HepG2 (cell line): ENCODE data around the gene ACVRL1. TPM values are rescaled to one million over a fixed set of nuclear protein-coding genes. Genes with fewer than 3 reads are reported as not detected.
"Not testable (repeated sequence)": the region's sequence is repeated elsewhere in the genome, so short reads cannot be mapped to it uniquely, and the experiment has no call there.

Source experiments
- ATAC-seq: fragments of 200-7000 bp; cut with Tn5 transposase; 3 replicates; pipeline ENCODE4 v1.9.1; 2020; ENCODE audit warnings: mild to moderate bottlenecking, moderate library complexity
- BruUV-seq: library from RNA; stranded (reverse); fragments of 400-500 nt; replicated peaks from 2 replicates; lab custom pipeline; 2021; lab: Mats Ljungman, UMichigan
- CTCF ChIA-PET: fragments of 300-600 bp; formaldehyde crosslinking; extraction: SDS; loops from one replicate; lab custom pipeline; 2021; ENCODE audit warnings: low total read pairs, inconsistent platforms, low intra/inter-chr PET ratio; lab: Yijun Ruan, JAX
- POLR2A ChIA-PET: fragments of 350-600 bp; sonication (Branson Sonifier 250); formaldehyde crosslinking; loops from one replicate; lab custom pipeline; 2020; ENCODE audit warnings: antibody characterized with exemption, inconsistent platforms; lab: Yijun Ruan, JAX
- DNase-seq: peaks from one replicate; pipeline ENCODE4 v3.0.0-alpha.2; 2015; ENCODE audit warnings: low spot score
- FAIRE-seq: peaks from 3 replicates; lab custom pipeline; 2011; peaks lifted over from hg19 to GRCh38; lab: Jason Lieb, UNC
- H2AFZ ChIP-seq: one replicate; pipeline ENCODE4 v1.6.1; 2011; ENCODE audit warnings: low read length, inconsistent platforms
- H3K27ac ChIP-seq: fragments of 300-600 bp; 3 replicates; pipeline ENCODE4 v1.8.0; 2011; ENCODE audit warnings: mixed run types, mild to moderate bottlenecking, mixed read lengths, low read length, inconsistent platforms; ENCODE audit not compliant: insufficient read depth; ENCODE audit errors: extremely low read length
- H3K27me3 ChIP-seq, 2 experiments: fragments of 200-600 bp in 1 of 2; 2 replicates in 1 of 2; 3 replicates in 1 of 2; pipeline versions ENCODE4 v1.6.0 to v1.8.0; 2011; ENCODE audit warnings: low read length in 2 of 2, mild to moderate bottlenecking in 2 of 2, moderate library complexity in 2 of 2, inconsistent platforms in 1 of 2; ENCODE audit not compliant: insufficient read depth in 2 of 2, control insufficient read depth in 1 of 2
- H3K36me3 ChIP-seq, 2 experiments: fragments of 200-600 bp in 1 of 2; replicated peaks in 1 of 2; 2 replicates in 1 of 2; 3 replicates in 1 of 2; pipeline versions ENCODE4 v1.5.1 to v1.8.0; 2011; ENCODE audit warnings: low read length in 2 of 2, inconsistent platforms in 1 of 2; ENCODE audit not compliant: insufficient read depth in 2 of 2, control insufficient read depth in 1 of 2
- H3K4me1 ChIP-seq: 2 replicates; pipeline ENCODE4 v1.5.1; 2012; ENCODE audit warnings: low read length, inconsistent platforms; ENCODE audit not compliant: insufficient read depth
- H3K4me2 ChIP-seq: 2 replicates; pipeline ENCODE4 v1.6.0; 2011; ENCODE audit warnings: low read depth, low read length, inconsistent platforms
- H3K4me3 ChIP-seq, 3 experiments: fragments of 200-600 bp in 1 of 3; sonication (generic), shearing (Covaris generic) in 1 of 3; replicated peaks in 1 of 3; 2 replicates each; pipeline ENCODE4 v1.5.1; 2011 to 2016; ENCODE audit warnings: low read length in 3 of 3, inconsistent platforms in 2 of 3, low read depth in 2 of 3, mild to moderate bottlenecking in 2 of 3, control low read depth in 1 of 3, mixed read lengths in 1 of 3; ENCODE audit not compliant: insufficient read depth in 1 of 3
- H3K79me2 ChIP-seq: one replicate; pipeline ENCODE4 v1.6.1; 2011; ENCODE audit warnings: low read length, inconsistent platforms; ENCODE audit not compliant: insufficient read depth
- H3K9ac ChIP-seq: 2 replicates; pipeline ENCODE4 v1.6.0; 2011; ENCODE audit warnings: mild to moderate bottlenecking, low read depth, low read length, inconsistent platforms; ENCODE audit not compliant: insufficient read depth
- H3K9me3 ChIP-seq: 2 replicates; pipeline ENCODE4 v1.5.1; 2012; ENCODE audit warnings: mild to moderate bottlenecking, low read length
- H4K20me1 ChIP-seq: 2 replicates; pipeline ENCODE4 v1.6.0; 2011; ENCODE audit warnings: inconsistent platforms, mild to moderate bottlenecking, low read length, moderate library complexity; ENCODE audit not compliant: insufficient read depth
- RAD51 ChIP-seq: fragments of 450-650 bp; IDR thresholded peaks from 2 replicates; pipeline ENCODE4 v1.6.1; 2016; ENCODE audit warnings: borderline replicate concordance
- WGBS: methylation state at CpG from one replicate; pipeline ENCODE4 v1.1.6; 2017; ENCODE audit warnings: low lambda C conversion rate; 5-methylcytosine and 5-hydroxymethylcytosine counted together
- in situ Hi-C: cut with HindIII; loops from 2 replicates; pipeline ENCODE4 v1.10.0; 2017; ENCODE audit warnings: low pct_unique_long_range_greater_than_20kb; ENCODE audit not compliant: extremely low pct_ligation_motif_present
- intact Hi-C: fragments of 100-400 bp; cut with micrococcal nuclease; formaldehyde crosslinking; loops from one replicate; pipeline ENCODE4 v1.10.0; 2022; ENCODE audit not compliant: unreplicated experiment
- polyA plus RNA-seq, 8 experiments: library from polyadenylated mRNA; depleted of rRNA in 3 of 8; stranded (reverse) in 7 of 8; unstranded in 1 of 8; fragments of >200 nt; fragmentation: Illumina TruSeq in 4 of 8; extraction: Trizol in 4 of 8; gene quantifications; 2 replicates each; pipeline versions ENCODE4 v1.2.1 to v1.2.3, GENCODE V29; 2011 to 2016; ENCODE audit warnings: low read depth in 4 of 8, missing spikeins in 1 of 8, mixed read lengths in 1 of 8; ENCODE audit not compliant: insufficient read depth in 1 of 8
- total RNA-seq, 5 experiments: library from RNA; depleted of rRNA; stranded (reverse); fragments of >200 nt; fragmentation: Illumina TruSeq; extraction: Trizol; gene quantifications; 2 replicates each; pipeline ENCODE4 v1.2.3, GENCODE V29; 2016; ENCODE audit warnings: low read depth in 1 of 5
- TF ChIP-seq, protein P1 (sequence below), 2 experiments: sonication (generic) in 1 of 2; formaldehyde crosslinking in 1 of 2; IDR thresholded peaks; 2 replicates each; pipeline versions ENCODE4 v1.5.1 to v1.6.1; 2011 to 2020; ENCODE audit warnings: borderline replicate concordance in 1 of 2, low read depth in 1 of 2, low read length in 1 of 2, mild to moderate bottlenecking in 1 of 2, missing genetic modification reagents in 1 of 2, moderate library complexity in 1 of 2

The ACVRL1 gene
- total and polyA plus RNA-seq, 2 of the 13 experiments (the other 11 are each of a cell fraction or from before 2014, with no cell fraction given), result not detected

DNA sequence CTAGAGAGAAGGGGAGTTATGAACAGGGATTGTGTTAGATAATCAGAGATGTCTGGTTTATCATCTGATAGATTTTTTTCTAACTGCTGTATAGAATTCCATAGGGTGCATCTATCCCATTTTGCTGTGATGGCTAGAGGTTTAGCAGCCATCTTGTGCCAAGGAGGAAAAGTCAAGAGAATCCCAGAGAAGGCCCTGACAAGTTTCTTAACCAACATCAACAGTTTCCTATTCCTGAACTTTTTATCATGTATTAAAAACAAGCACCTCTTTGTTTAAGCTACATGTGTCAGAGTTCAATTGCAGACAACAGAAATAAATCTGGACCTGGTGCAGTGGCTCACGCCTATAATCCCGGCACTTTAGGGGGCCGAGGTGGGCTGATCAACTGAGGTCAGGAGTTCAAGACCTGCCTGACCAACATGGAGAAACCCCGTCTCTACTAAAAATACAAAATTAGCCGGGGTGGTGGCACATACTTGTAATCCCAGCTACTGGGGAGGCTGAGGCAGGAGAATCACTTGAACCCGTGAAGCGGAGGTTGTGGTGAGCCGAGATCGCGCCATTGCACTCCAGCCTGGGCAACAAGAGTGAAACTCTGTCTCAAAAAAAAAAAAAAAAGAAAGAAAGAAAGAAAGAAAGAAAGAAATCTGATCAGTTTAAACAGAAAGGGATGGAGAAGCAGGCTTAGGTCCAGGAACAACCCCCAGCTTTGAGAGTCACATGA, 21.8 kb upstream of the ACVRL1 start:
- ATAC-seq, FAIRE-seq, H3K79me2 ChIP-seq, BruUV-seq, H3K27me3 ChIP-seq, in situ Hi-C loops, H4K20me1 ChIP-seq, H3K27ac ChIP-seq, H3K4me3 ChIP-seq, H2AFZ ChIP-seq, H3K36me3 ChIP-seq, H3K9ac ChIP-seq, intact Hi-C loops, CTCF ChIA-PET, H3K9me3 ChIP-seq, DNase-seq: not testable (repeated sequence)
- peak; percentile 67; the same call in 1 of the 2 replicates for TF ChIP-seq RAD51
- TF ChIP-seq, protein P1, sequence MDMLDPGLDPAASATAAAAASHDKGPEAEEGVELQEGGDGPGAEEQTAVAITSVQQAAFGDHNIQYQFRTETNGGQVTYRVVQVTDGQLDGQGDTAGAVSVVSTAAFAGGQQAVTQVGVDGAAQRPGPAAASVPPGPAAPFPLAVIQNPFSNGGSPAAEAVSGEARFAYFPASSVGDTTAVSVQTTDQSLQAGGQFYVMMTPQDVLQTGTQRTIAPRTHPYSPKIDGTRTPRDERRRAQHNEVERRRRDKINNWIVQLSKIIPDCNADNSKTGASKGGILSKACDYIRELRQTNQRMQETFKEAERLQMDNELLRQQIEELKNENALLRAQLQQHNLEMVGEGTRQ (IDR thresholded peaks at IDR 0.05; ENCODE audit: low read depth, low read length), result peak; percentile 51; the same call in 1 of the 2 replicates
- TF ChIP-seq, protein P1 (CRISPR knock-in tag; IDR thresholded peaks at IDR 0.05; ENCODE audit: borderline replicate concordance), result not testable (repeated sequence)
- H3K4me1 ChIP-seq, result peaks cover 38% of the 10 kb centered on the region
- POLR2A ChIA-PET, result interaction anchor here (1.2 kb wide), 1 partner anchor 9 kb away, joined by 4 read pairs; no protein-coding TSS in a partner anchor
- H3K4me2 ChIP-seq, result peak overlapping the region; percentile 20; the same call in 1 of the 2 replicates
- WGBS, result 76% methylated on average over 10 of the region's 10 CpGs
